ENCODE results near the gene SSRP1.

The SSRP1 gene

GRCh38 chr11:57353446-57353845, 17.8 kb upstream of the SSRP1 start:
- TF ChIP-seq, protein P1, sequence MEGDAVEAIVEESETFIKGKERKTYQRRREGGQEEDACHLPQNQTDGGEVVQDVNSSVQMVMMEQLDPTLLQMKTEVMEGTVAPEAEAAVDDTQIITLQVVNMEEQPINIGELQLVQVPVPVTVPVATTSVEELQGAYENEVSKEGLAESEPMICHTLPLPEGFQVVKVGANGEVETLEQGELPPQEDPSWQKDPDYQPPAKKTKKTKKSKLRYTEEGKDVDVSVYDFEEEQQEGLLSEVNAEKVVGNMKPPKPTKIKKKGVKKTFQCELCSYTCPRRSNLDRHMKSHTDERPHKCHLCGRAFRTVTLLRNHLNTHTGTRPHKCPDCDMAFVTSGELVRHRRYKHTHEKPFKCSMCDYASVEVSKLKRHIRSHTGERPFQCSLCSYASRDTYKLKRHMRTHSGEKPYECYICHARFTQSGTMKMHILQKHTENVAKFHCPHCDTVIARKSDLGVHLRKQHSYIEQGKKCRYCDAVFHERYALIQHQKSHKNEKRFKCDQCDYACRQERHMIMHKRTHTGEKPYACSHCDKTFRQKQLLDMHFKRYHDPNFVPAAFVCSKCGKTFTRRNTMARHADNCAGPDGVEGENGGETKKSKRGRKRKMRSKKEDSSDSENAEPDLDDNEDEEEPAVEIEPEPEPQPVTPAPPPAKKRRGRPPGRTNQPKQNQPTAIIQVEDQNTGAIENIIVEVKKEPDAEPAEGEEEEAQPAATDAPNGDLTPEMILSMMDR (IDR thresholded peaks at IDR 0.05; ENCODE audit: insufficient read depth, low read length, poor library complexity, severe bottlenecking), result no peak
- Histone ChIP-seq H3K36me3 (ENCODE audit: control insufficient read depth, insufficient read depth, low read length) (no peaks in the 10 kb centered on the region), H3K4me3 (replicated peaks; ENCODE audit: low read depth, low read length) (no peak overlapping the region), H3K27me3 (replicated peaks; ENCODE audit: control insufficient read depth, insufficient read depth, low read length) (no peaks in the 10 kb centered on the region; the same call in 1 of the 2 replicates)
- DNase-seq (ENCODE audit: extremely low read depth, insufficient read length), result no peak

GRCh38 chr11:57353036-57353435, 17.3 kb upstream of the SSRP1 start:
- DNase-seq (ENCODE audit: extremely low read depth, insufficient read length), result no peak
- Histone ChIP-seq H3K4me3 (replicated peaks; ENCODE audit: low read depth, low read length) (no peak overlapping the region), H3K36me3 (ENCODE audit: control insufficient read depth, insufficient read depth, low read length) (no peaks in the 10 kb centered on the region), H3K27me3 (replicated peaks; ENCODE audit: control insufficient read depth, insufficient read depth, low read length) (no peaks in the 10 kb centered on the region; the same call in 1 of the 2 replicates)
- TF ChIP-seq, protein P1 (IDR thresholded peaks at IDR 0.05; ENCODE audit: insufficient read depth, low read length, poor library complexity, severe bottlenecking), result no peak

- Histone ChIP-seq H3K36me3 (ENCODE audit: control insufficient read depth, insufficient read depth, low read length) (no peaks in the 10 kb centered on the region), H3K4me3 (replicated peaks; ENCODE audit: low read depth, low read length) (no peak overlapping the region), H3K27me3 (replicated peaks; ENCODE audit: control insufficient read depth, insufficient read depth, low read length) (no peaks in the 10 kb centered on the region; the same call in 1 of the 2 replicates)
- TF ChIP-seq, protein P1 (IDR thresholded peaks at IDR 0.05; ENCODE audit: insufficient read depth, low read length, poor library complexity, severe bottlenecking), result peak; percentile 97
- peak; percentile 46 for DNase-seq (ENCODE audit: extremely low read depth, insufficient read length)
These were observed 14.0 kb upstream of the SSRP1 start for GRCh38 chr11:57349491-57350274.

- DNase-seq (ENCODE audit: extremely low read depth, insufficient read length), result no peak
- TF ChIP-seq, protein P1 (IDR thresholded peaks at IDR 0.05; ENCODE audit: insufficient read depth, low read length, poor library complexity, severe bottlenecking), result no peak
- Histone ChIP-seq H3K4me3 (replicated peaks; ENCODE audit: low read depth, low read length) (no peak overlapping the region), H3K36me3 (ENCODE audit: control insufficient read depth, insufficient read depth, low read length) (no peaks in the 10 kb centered on the region), H3K27me3 (replicated peaks; ENCODE audit: control insufficient read depth, insufficient read depth, low read length) (no peaks in the 10 kb centered on the region; the same call in 1 of the 2 replicates)
These were observed 13.1 kb upstream of the SSRP1 start for GRCh38 chr11:57348636-57349313.

- no peak overlapping the region for H3K4me3 ChIP-seq (replicated peaks; ENCODE audit: low read depth, low read length)
- no peaks in the 10 kb centered on the region for H3K36me3 ChIP-seq (ENCODE audit: control insufficient read depth, insufficient read depth, low read length)
- DNase-seq (ENCODE audit: extremely low read depth, insufficient read length), result no peak
- TF ChIP-seq, protein P1 (IDR thresholded peaks at IDR 0.05; ENCODE audit: insufficient read depth, low read length, poor library complexity, severe bottlenecking), result no peak
- no peaks in the 10 kb centered on the region for H3K27me3 ChIP-seq (replicated peaks; ENCODE audit: control insufficient read depth, insufficient read depth, low read length)
These were observed 12.4 kb upstream of the SSRP1 start for GRCh38 chr11:57348052-57348451.
